HCT116 (cell line): ENCODE data around the gene TIPIN. TPM values are rescaled to one million over a fixed set of nuclear protein-coding genes. Genes with fewer than 3 reads are reported as not detected.

Experiments used
- ATAC-seq: fragments of 200-7000 bp; cut with Tn5 transposase; 2 replicates; pipeline ENCODE4 v1.9.1; 2020; ENCODE audit warnings: mild to moderate bottlenecking, moderate library complexity
- BruUV-seq: library from RNA; stranded (reverse); fragments of 400-500 nt; replicated peaks from 2 replicates; lab custom pipeline; 2021; lab: Mats Ljungman, UMichigan
- CTCF ChIA-PET: fragments of 300-600 bp; sonication (Branson Sonifier 250); formaldehyde crosslinking; loops from one replicate; lab custom pipeline; 2021; ENCODE audit warnings: antibody characterized with exemption; lab: Charles Lee
- POLR2A ChIA-PET: fragments of 300-600, 350-600 bp; sonication (Branson Sonifier 250); formaldehyde crosslinking; loops from one replicate; lab custom pipeline; 2021; ENCODE audit warnings: antibody characterized with exemption; lab: Charles Lee
- RAD21 ChIA-PET, 2 experiments: fragments of 300-600 bp; sonication (Branson Sonifier 250); formaldehyde crosslinking; loops; one replicate each; lab custom pipeline; 2023; ENCODE audit warnings: low total read pairs in 2 of 2; ENCODE audit not compliant: uncharacterized antibody in 2 of 2, unreplicated experiment in 2 of 2, low non-redundant PET in 1 of 2; lab: Charles Lee
- DNase-seq: peaks from one replicate; pipeline ENCODE4 v3.0.0-alpha.2; 2010; ENCODE audit warnings: low read depth, low spot score
- H2AFZ ChIP-seq: fragments of 200-600 bp; shearing (Covaris generic), sonication (generic); 2 replicates; pipeline ENCODE4 v1.6.1; 2017; ENCODE audit warnings: low read depth, mixed run types, mixed read lengths, antibody characterized with exemption, low read length; ENCODE audit not compliant: poor library complexity, severe bottlenecking
- H3K27ac ChIP-seq: 2 replicates; pipeline ENCODE4 v1.5.1; 2012; ENCODE audit warnings: low read depth, low read length
- H3K27me3 ChIP-seq: fragments of 200-600 bp; sonication (generic); 2 replicates; pipeline ENCODE4 v1.6.1; 2016; ENCODE audit warnings: mixed run types, low read length, mixed read lengths; ENCODE audit not compliant: insufficient read depth
- H3K36me3 ChIP-seq, 2 experiments: fragments of 200-500 bp in 1 of 2; fragments of 200-600 bp in 1 of 2; sonication (Bioruptor generic) in 1 of 2; sonication (generic) in 1 of 2; 2 replicates each; pipeline versions ENCODE4 v1.5.1 to v1.6.1; 2014 to 2016; ENCODE audit warnings: low read length in 2 of 2, inconsistent platforms in 1 of 2, mixed read lengths in 1 of 2, mixed run types in 1 of 2; ENCODE audit not compliant: insufficient read depth in 2 of 2, control insufficient read depth in 1 of 2
- H3K4me1 ChIP-seq, 2 experiments: fragments of 200-600 bp in 1 of 2; sonication (generic) in 1 of 2; 2 replicates each; pipeline versions ENCODE4 v1.5.1 to v1.6.1; 2012 to 2017; ENCODE audit warnings: low read length in 2 of 2, inconsistent platforms in 1 of 2, mild to moderate bottlenecking in 1 of 2, mixed read lengths in 1 of 2, mixed run types in 1 of 2, moderate library complexity in 1 of 2; ENCODE audit not compliant: insufficient read depth in 2 of 2, control insufficient read depth in 1 of 2
- H3K4me2 ChIP-seq: fragments of 200-600 bp; sonication (generic); 2 replicates; pipeline ENCODE4 v1.6.1; 2017; ENCODE audit warnings: mixed run types, low read length, mixed read lengths
- H3K4me3 ChIP-seq, 2 experiments: fragments of 200-600 bp in 1 of 2; sonication (generic) in 1 of 2; replicated peaks in 1 of 2; 2 replicates each; pipeline ENCODE4 v1.5.1; 2011 to 2016; ENCODE audit warnings: low read length in 2 of 2, control low read depth in 1 of 2, low read depth in 1 of 2, mild to moderate bottlenecking in 1 of 2, mixed read lengths in 1 of 2, mixed run types in 1 of 2
- H3K79me2 ChIP-seq: fragments of 200-600 bp; sonication (generic); 2 replicates; pipeline ENCODE4 v1.6.1; 2017; ENCODE audit warnings: mild to moderate bottlenecking, mixed run types, low read length, moderate library complexity, mixed read lengths; ENCODE audit not compliant: insufficient read depth
- H3K9ac ChIP-seq: fragments of 200-600 bp; sonication (generic); 2 replicates; pipeline ENCODE4 v1.6.1; 2016; ENCODE audit warnings: low read length, mixed read lengths
- H3K9me2 ChIP-seq: fragments of 200-600 bp; sonication (generic), shearing (Covaris generic); 2 replicates; pipeline ENCODE4 v1.6.1; 2017; ENCODE audit warnings: mixed run types, mild to moderate bottlenecking, moderate library complexity; ENCODE audit not compliant: insufficient read depth
- H3K9me3 ChIP-seq, 2 experiments: fragments of 200-500 bp in 1 of 2; fragments of 200-600 bp in 1 of 2; sonication (Bioruptor generic) in 1 of 2; sonication (generic) in 1 of 2; 2 replicates each; pipeline ENCODE4 v1.6.1; 2014 to 2017; ENCODE audit warnings: low read length in 2 of 2, mixed read lengths in 2 of 2, inconsistent platforms in 1 of 2, low read depth in 1 of 2, mild to moderate bottlenecking in 1 of 2, mixed run types in 1 of 2, moderate library complexity in 1 of 2; ENCODE audit not compliant: control insufficient read depth in 1 of 2, insufficient read depth in 1 of 2
- H4K20me1 ChIP-seq: fragments of 200-600 bp; sonication (generic), shearing (Covaris generic); 2 replicates; pipeline ENCODE4 v1.6.1; 2017; ENCODE audit warnings: mixed run types, mild to moderate bottlenecking, moderate library complexity; ENCODE audit not compliant: insufficient read depth
- ATF3 ChIP-seq: IDR thresholded peaks from 2 replicates; pipeline ENCODE4 v1.6.1; 2012
- CEBPB ChIP-seq: IDR thresholded peaks from 2 replicates; pipeline ENCODE4 v1.6.1; 2012; ENCODE audit warnings: low read depth
- EGR1 ChIP-seq: IDR thresholded peaks from 2 replicates; pipeline ENCODE4 v1.6.1; 2012; ENCODE audit warnings: low read depth
- EZH2 ChIP-seq: fragments of 200-600 bp; sonication (generic); IDR thresholded peaks from 2 replicates; pipeline ENCODE4 v1.6.1; 2017; ENCODE audit warnings: antibody characterized with exemption, mixed run types
- EZH2phosphoT487 ChIP-seq: fragments of 200-600 bp; IDR thresholded peaks from 2 replicates; pipeline ENCODE4 v1.6.1; 2018; ENCODE audit warnings: antibody characterized with exemption, borderline replicate concordance
- FOSL1 ChIP-seq: IDR thresholded peaks from 2 replicates; pipeline ENCODE4 v1.6.1; 2012; ENCODE audit warnings: low read depth
- JUND ChIP-seq: IDR thresholded peaks from 2 replicates; pipeline ENCODE4 v1.6.1; 2012
- POLR2A ChIP-seq: IDR thresholded peaks from 2 replicates; pipeline ENCODE4 v1.7.0; 2011; ENCODE audit warnings: borderline replicate concordance; ENCODE audit not compliant: insufficient read depth, insufficient read length; ENCODE audit errors: extremely low read depth
- POLR2AphosphoS5 ChIP-seq: IDR thresholded peaks from 2 replicates; pipeline ENCODE4 v1.6.1; 2011; ENCODE audit warnings: mild to moderate bottlenecking, low read depth, low read length, moderate library complexity
- SP1 ChIP-seq: IDR thresholded peaks from 2 replicates; pipeline ENCODE4 v1.6.1; 2012; ENCODE audit warnings: low read depth
- SRF ChIP-seq: IDR thresholded peaks from 2 replicates; pipeline ENCODE4 v1.6.1; 2012; ENCODE audit warnings: low read depth
- TCF7L2 ChIP-seq: IDR thresholded peaks from 2 replicates; pipeline ENCODE4 v1.7.0; 2011; ENCODE audit warnings: borderline replicate concordance, inconsistent platforms; ENCODE audit not compliant: insufficient read depth, insufficient read length; ENCODE audit errors: extremely low read depth
- YY1 ChIP-seq: IDR thresholded peaks from 2 replicates; pipeline ENCODE4 v1.6.1; 2011; ENCODE audit warnings: low read length, low read depth, moderate library complexity, mild to moderate bottlenecking; ENCODE audit not compliant: insufficient replicate concordance; ENCODE audit errors: extremely low read depth
- ZBTB33 ChIP-seq: IDR thresholded peaks from 2 replicates; pipeline ENCODE4 v1.6.1; 2011; ENCODE audit warnings: mild to moderate bottlenecking, low read length, moderate library complexity; ENCODE audit not compliant: insufficient replicate concordance; ENCODE audit errors: extremely low read depth
- ZFX ChIP-seq: fragments of 450-650 bp; IDR thresholded peaks from 2 replicates; pipeline ENCODE4 v1.6.1; 2017
- ZNF274 ChIP-seq: fragments of 200-500 bp; sonication (Bioruptor generic); IDR thresholded peaks from 2 replicates; pipeline ENCODE4 v1.6.1; 2014; ENCODE audit warnings: mild to moderate bottlenecking, low read depth, low read length, inconsistent platforms
- intact Hi-C: fragments of 100-400 bp; cut with micrococcal nuclease; formaldehyde crosslinking; loops from 2 replicates; pipeline ENCODE4 v1.10.0; 2022
- total RNA-seq: library from RNA; stranded (reverse); gene quantifications from one replicate; pipeline ENCODE4 v1.2.1, GENCODE V29; 2021; ENCODE audit not compliant: unreplicated experiment
- TF ChIP-seq, protein P1 (sequence below): IDR thresholded peaks from 2 replicates; pipeline ENCODE4 v1.6.1; 2012; ENCODE audit warnings: low read depth

The TIPIN gene
- total RNA-seq, 1 experiment from 2014 or later: 28.1 TPM

- H3K4me2 ChIP-seq: peak overlapping the region; percentile 43; the same call in 1 of the 2 replicates
Measured at GRCh38 chr15:66290007-66290406, 66.5 kb downstream of the TIPIN start.

More at GRCh38 chr15:66290007-66290406, 66.5 kb downstream of the TIPIN start:
- ChIA-PET CTCF (no interaction called here), POLR2A (interaction anchor here (1.0 kb wide), 1 partner anchor 35 kb away, joined by 3 read pairs; no protein-coding TSS in a partner anchor), RAD21 (no interaction called here)
- H2AFZ ChIP-seq: no peak overlapping the region
- no peaks in the 10 kb centered on the region for H3K27me3 ChIP-seq
- no peak for ATAC-seq
- peaks cover 15 to 44% of the 10 kb centered on the region in 2 experiments for H3K4me1 ChIP-seq
- H3K79me2 ChIP-seq: peaks cover 12% of the 10 kb centered on the region
- H3K27ac ChIP-seq: no peak overlapping the region
- H3K9me2 ChIP-seq: no peaks in the 10 kb centered on the region
- no peaks in the 10 kb centered on the region for H3K36me3 ChIP-seq
- H3K9me3 ChIP-seq: no peaks in the 10 kb centered on the region
- intact Hi-C loops: no loop called here
- H3K4me3 ChIP-seq: no peak overlapping the region
- no peak overlapping the region for H3K9ac ChIP-seq
- no TSS peak for BruUV-seq
- DNase-seq: no peak
- TF ChIP-seq ZNF274: no peak
- no peak for TF ChIP-seq TCF7L2
- no peak for TF ChIP-seq SP1
- no peak for TF ChIP-seq ATF3
- TF ChIP-seq EGR1: no peak
- no peak for TF ChIP-seq EZH2
- no peak for TF ChIP-seq ZFX
- no peak for TF ChIP-seq ZBTB33
- TF ChIP-seq SRF: no peak
- no peak for TF ChIP-seq YY1
- TF ChIP-seq EZH2phosphoT487: no peak
- no peak for TF ChIP-seq POLR2AphosphoS5
- TF ChIP-seq POLR2A: no peak
- TF ChIP-seq JUND: no peak
- TF ChIP-seq, protein P1, sequence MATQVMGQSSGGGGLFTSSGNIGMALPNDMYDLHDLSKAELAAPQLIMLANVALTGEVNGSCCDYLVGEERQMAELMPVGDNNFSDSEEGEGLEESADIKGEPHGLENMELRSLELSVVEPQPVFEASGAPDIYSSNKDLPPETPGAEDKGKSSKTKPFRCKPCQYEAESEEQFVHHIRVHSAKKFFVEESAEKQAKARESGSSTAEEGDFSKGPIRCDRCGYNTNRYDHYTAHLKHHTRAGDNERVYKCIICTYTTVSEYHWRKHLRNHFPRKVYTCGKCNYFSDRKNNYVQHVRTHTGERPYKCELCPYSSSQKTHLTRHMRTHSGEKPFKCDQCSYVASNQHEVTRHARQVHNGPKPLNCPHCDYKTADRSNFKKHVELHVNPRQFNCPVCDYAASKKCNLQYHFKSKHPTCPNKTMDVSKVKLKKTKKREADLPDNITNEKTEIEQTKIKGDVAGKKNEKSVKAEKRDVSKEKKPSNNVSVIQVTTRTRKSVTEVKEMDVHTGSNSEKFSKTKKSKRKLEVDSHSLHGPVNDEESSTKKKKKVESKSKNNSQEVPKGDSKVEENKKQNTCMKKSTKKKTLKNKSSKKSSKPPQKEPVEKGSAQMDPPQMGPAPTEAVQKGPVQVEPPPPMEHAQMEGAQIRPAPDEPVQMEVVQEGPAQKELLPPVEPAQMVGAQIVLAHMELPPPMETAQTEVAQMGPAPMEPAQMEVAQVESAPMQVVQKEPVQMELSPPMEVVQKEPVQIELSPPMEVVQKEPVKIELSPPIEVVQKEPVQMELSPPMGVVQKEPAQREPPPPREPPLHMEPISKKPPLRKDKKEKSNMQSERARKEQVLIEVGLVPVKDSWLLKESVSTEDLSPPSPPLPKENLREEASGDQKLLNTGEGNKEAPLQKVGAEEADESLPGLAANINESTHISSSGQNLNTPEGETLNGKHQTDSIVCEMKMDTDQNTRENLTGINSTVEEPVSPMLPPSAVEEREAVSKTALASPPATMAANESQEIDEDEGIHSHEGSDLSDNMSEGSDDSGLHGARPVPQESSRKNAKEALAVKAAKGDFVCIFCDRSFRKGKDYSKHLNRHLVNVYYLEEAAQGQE: no peak
- TF ChIP-seq FOSL1: no peak
- no peak for TF ChIP-seq CEBPB
- no peaks in the 10 kb centered on the region for H4K20me1 ChIP-seq
